HL-60 (cell line): Measurements from ENCODE around the gene SAE1.

Experiments
- CTCF ChIP-seq: IDR thresholded peaks from one replicate; pipeline ENCODE4 v1.5.1; 2011; ENCODE audit warnings: low read length, control low read depth, inconsistent platforms; ENCODE audit not compliant: insufficient read depth
- POLR2AphosphoS5 ChIP-seq: IDR thresholded peaks from 2 replicates; pipeline ENCODE4 v1.6.1; 2012; ENCODE audit warnings: low read depth

GRCh38 chr19:47151627-47152026 lies 21.0 kb downstream of the SAE1 start:
- TF ChIP-seq CTCF (no peak), POLR2AphosphoS5 (no peak)
